SK-N-SH treated with all-trans-retinoic acid at 6 μM for 48 hours (cell line): ENCODE measurements around the gene ARHGAP22.

ENCODE experiments used
- ATAC-seq: fragments of 200-7000 bp; cut with Tn5 transposase; 3 replicates; pipeline ENCODE4 v1.9.1; 2020; ENCODE audit warnings: mild to moderate bottlenecking, moderate library complexity
- CSRNP3 ChIP-seq: fragments of 250-450 bp; sonication (Bioruptor Pico); IDR thresholded peaks from 2 replicates; pipeline ENCODE4 v1.5.1; 2021; ENCODE audit warnings: mild to moderate bottlenecking, moderate library complexity
- ESRRG ChIP-seq: fragments of 250-450 bp; sonication (Bioruptor Pico); IDR thresholded peaks from 2 replicates; pipeline ENCODE4 v1.6.1; 2021; ENCODE audit warnings: mild to moderate bottlenecking
- GLIS3 ChIP-seq: fragments of 250-450 bp; sonication (Bioruptor Pico); IDR thresholded peaks from 2 replicates; pipeline ENCODE4 v1.5.0; 2020; ENCODE audit warnings: mild to moderate bottlenecking, moderate library complexity
- ISL1 ChIP-seq: fragments of 250-450 bp; sonication (Bioruptor Pico); IDR thresholded peaks from 2 replicates; pipeline ENCODE4 v2.1.2; 2022; ENCODE audit warnings: mild to moderate bottlenecking, moderate library complexity
- OSR1 ChIP-seq: fragments of 250-450 bp; sonication (Bioruptor Pico); IDR thresholded peaks from 2 replicates; pipeline ENCODE4 v1.8.0; 2022; ENCODE audit warnings: moderate library complexity, mild to moderate bottlenecking, inconsistent platforms
- PPARA ChIP-seq: fragments of 250-450 bp; sonication (Bioruptor Pico); IDR thresholded peaks from 2 replicates; pipeline ENCODE4 v1.5.0; 2020; ENCODE audit warnings: mild to moderate bottlenecking, borderline replicate concordance
- RARB ChIP-seq: fragments of 250-450 bp; sonication (Bioruptor Pico); IDR thresholded peaks from 2 replicates; pipeline ENCODE4 v1.8.0; 2021; ENCODE audit warnings: mild to moderate bottlenecking, moderate library complexity
- SNAI2 ChIP-seq: fragments of 250-450 bp; sonication (Bioruptor Pico); IDR thresholded peaks from 2 replicates; pipeline ENCODE4 v1.5.0; 2020; ENCODE audit warnings: mild to moderate bottlenecking, moderate library complexity
- TCF4 ChIP-seq: fragments of 250-450 bp; sonication (Bioruptor Pico); IDR thresholded peaks from 2 replicates; pipeline ENCODE4 v1.8.0; 2021; ENCODE audit warnings: mild to moderate bottlenecking, moderate library complexity, borderline replicate concordance
- TOX ChIP-seq: fragments of 250-450 bp; sonication (Bioruptor Pico); IDR thresholded peaks from 2 replicates; pipeline ENCODE4 v1.8.0; 2021; ENCODE audit warnings: mild to moderate bottlenecking, moderate library complexity, borderline replicate concordance
- TSHZ2 ChIP-seq: fragments of 250-450 bp; sonication (Bioruptor Pico); IDR thresholded peaks from 2 replicates; pipeline ENCODE4 v1.5.0; 2020; ENCODE audit warnings: mild to moderate bottlenecking, moderate library complexity
- ZC3H10 ChIP-seq: fragments of 250-450 bp; sonication (Bioruptor Pico); IDR thresholded peaks from 2 replicates; pipeline ENCODE4 v1.5.1; 2021; ENCODE audit warnings: mild to moderate bottlenecking, moderate library complexity
- ZFP3 ChIP-seq: fragments of 250-450 bp; sonication (Bioruptor Pico); IDR thresholded peaks from 2 replicates; pipeline ENCODE4 v1.5.0; 2020; ENCODE audit warnings: mild to moderate bottlenecking, moderate library complexity
- ZFP30 ChIP-seq: fragments of 450-650 bp; formaldehyde crosslinking; IDR thresholded peaks from 2 replicates; pipeline ENCODE4 v1.5.0; 2022; ENCODE audit warnings: mild to moderate bottlenecking, moderate library complexity
- ZNF565 ChIP-seq: fragments of 450-650 bp; formaldehyde crosslinking; conservative IDR thresholded peaks from 2 replicates; pipeline ENCODE4 v1.5.0; 2020; ENCODE audit warnings: low read depth, mild to moderate bottlenecking, moderate library complexity
- ZNF70 ChIP-seq: fragments of 450-650 bp; formaldehyde crosslinking; IDR thresholded peaks from 2 replicates; pipeline ENCODE4 v1.5.0; 2020; ENCODE audit warnings: mild to moderate bottlenecking, moderate library complexity
- ZNF8 ChIP-seq: fragments of 450-650 bp; formaldehyde crosslinking; IDR thresholded peaks from 2 replicates; pipeline ENCODE4 v1.5.0; 2020; ENCODE audit warnings: mild to moderate bottlenecking, moderate library complexity
- TF ChIP-seq, protein P1 (sequence below): fragments of 250-450 bp; sonication (Bioruptor Pico); IDR thresholded peaks from 2 replicates; pipeline ENCODE4 v1.5.1; 2020; ENCODE audit warnings: low read depth, mild to moderate bottlenecking, moderate library complexity
- TF ChIP-seq, protein P2 (sequence below): fragments of 250-450 bp; sonication (Bioruptor Pico); IDR thresholded peaks from 2 replicates; pipeline ENCODE4 v1.8.0; 2020; ENCODE audit warnings: mild to moderate bottlenecking, moderate library complexity, borderline replicate concordance

The ARHGAP22 gene

GRCh38 chr10:48504141-48504885, 100.6 kb downstream of the ARHGAP22 start:
- TF ChIP-seq PPARA: no peak
- no peak for TF ChIP-seq ESRRG (CRISPR knock-in tag)
- no peak for TF ChIP-seq ZFP3 (CRISPR knock-in tag)
- TF ChIP-seq TCF4 (CRISPR knock-in tag): no peak
- no peak for TF ChIP-seq OSR1
- no peak for TF ChIP-seq ZC3H10 (CRISPR knock-in tag)
- TF ChIP-seq ISL1 (CRISPR knock-in tag): no peak
- no peak for TF ChIP-seq TOX (CRISPR knock-in tag)
- TF ChIP-seq, protein P1, sequence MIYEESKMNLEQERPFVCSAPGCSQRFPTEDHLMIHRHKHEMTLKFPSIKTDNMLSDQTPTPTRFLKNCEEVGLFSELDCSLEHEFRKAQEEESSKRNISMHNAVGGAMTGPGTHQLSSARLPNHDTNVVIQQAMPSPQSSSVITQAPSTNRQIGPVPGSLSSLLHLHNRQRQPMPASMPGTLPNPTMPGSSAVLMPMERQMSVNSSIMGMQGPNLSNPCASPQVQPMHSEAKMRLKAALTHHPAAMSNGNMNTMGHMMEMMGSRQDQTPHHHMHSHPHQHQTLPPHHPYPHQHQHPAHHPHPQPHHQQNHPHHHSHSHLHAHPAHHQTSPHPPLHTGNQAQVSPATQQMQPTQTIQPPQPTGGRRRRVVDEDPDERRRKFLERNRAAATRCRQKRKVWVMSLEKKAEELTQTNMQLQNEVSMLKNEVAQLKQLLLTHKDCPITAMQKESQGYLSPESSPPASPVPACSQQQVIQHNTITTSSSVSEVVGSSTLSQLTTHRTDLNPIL (CRISPR knock-in tag): no peak
- no peak for TF ChIP-seq SNAI2 (CRISPR knock-in tag)
- TF ChIP-seq TSHZ2 (CRISPR knock-in tag): no peak
- no peak for TF ChIP-seq ZNF70 (CRISPR knock-in tag)
- TF ChIP-seq RARB: no peak
- TF ChIP-seq, protein P2, sequence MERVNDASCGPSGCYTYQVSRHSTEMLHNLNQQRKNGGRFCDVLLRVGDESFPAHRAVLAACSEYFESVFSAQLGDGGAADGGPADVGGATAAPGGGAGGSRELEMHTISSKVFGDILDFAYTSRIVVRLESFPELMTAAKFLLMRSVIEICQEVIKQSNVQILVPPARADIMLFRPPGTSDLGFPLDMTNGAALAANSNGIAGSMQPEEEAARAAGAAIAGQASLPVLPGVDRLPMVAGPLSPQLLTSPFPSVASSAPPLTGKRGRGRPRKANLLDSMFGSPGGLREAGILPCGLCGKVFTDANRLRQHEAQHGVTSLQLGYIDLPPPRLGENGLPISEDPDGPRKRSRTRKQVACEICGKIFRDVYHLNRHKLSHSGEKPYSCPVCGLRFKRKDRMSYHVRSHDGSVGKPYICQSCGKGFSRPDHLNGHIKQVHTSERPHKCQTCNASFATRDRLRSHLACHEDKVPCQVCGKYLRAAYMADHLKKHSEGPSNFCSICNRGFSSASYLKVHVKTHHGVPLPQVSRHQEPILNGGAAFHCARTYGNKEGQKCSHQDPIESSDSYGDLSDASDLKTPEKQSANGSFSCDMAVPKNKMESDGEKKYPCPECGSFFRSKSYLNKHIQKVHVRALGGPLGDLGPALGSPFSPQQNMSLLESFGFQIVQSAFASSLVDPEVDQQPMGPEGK (CRISPR knock-in tag): no peak
- no peak for TF ChIP-seq CSRNP3 (CRISPR knock-in tag)
- no peak for TF ChIP-seq ZFP30
- no peak for ATAC-seq

- no peak for TF ChIP-seq ZNF565 (CRISPR knock-in tag)
- TF ChIP-seq GLIS3 (CRISPR knock-in tag): no peak
- no peak for TF ChIP-seq TSHZ2 (CRISPR knock-in tag)
- TF ChIP-seq ZC3H10 (CRISPR knock-in tag): no peak
- TF ChIP-seq, protein P1 (CRISPR knock-in tag): no peak
- TF ChIP-seq ESRRG (CRISPR knock-in tag): no peak
- no peak for TF ChIP-seq CSRNP3 (CRISPR knock-in tag)
- TF ChIP-seq TCF4 (CRISPR knock-in tag): no peak
- TF ChIP-seq, protein P2 (CRISPR knock-in tag): no peak
- TF ChIP-seq PPARA: no peak
- no peak for TF ChIP-seq ZNF8
- TF ChIP-seq RARB: no peak
- TF ChIP-seq SNAI2 (CRISPR knock-in tag): no peak
- no peak for TF ChIP-seq OSR1
- ATAC-seq: no peak
Measured at GRCh38 chr10:48503293-48503911, 101.5 kb downstream of the ARHGAP22 start.
